ENCODE data around the gene MACROD2. TPM values are rescaled to one million over a fixed set of nuclear protein-coding genes. Genes with fewer than 3 reads are reported as not detected.

MACROD2 gene
- total RNA-seq, 1 experiment from 2014 or later, result 3.1 TPM

DNA sequence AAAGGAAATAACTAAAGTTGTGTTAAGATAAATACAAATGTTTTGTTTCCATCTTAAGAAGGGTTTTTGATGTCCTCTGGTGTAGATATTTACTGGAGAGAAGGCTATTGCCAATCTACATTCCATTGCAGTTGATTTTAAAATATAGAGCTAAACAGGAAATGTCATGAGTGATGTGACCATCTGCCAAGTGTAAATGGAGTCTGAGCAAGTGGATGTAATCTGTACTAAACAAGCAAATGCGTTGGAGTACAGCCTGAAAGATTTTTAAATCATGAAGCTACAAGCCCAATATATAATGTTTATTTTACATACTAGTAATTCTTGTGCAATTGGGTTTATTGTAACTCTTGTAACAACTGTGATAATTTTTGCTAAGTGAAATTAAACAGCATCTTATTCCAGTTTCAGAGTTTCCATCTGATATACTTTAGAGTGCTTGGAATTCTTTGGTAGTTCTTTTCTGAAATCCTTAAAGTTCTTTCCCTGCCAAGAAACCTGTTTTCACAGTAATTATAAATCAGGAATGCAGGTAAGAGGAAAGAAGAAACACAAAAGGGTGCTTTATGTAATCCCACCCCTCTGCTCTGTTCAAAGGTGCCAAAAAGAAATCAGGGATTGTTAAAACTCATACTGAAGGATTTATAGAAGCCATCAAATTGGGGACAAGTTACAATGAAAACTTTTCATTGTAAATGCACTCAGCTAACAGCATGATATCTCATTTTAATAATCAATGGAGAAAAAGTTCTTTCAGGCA lies 389.3 kb downstream of the MACROD2 start:
- intact Hi-C loops (cut with micrococcal nuclease), result no loop called here
- POLR2A ChIA-PET, result interaction anchor here (0.5 to 1.3 kb wide), 5 partner anchors 10 to 202 kb away, joined by 3 to 4 read pairs (median 3); no protein-coding TSS in a partner anchor
- no TSS peak for BruUV-seq (replicated peaks)
- Mint-ChIP-seq H3K27ac (ENCODE audit: low read depth, unreplicated experiment) (no peak overlapping the region), H3K27me3 (ENCODE audit: insufficient read depth, unreplicated experiment) (no peaks in the 10 kb centered on the region), H3K36me3 (ENCODE audit: insufficient read depth, unreplicated experiment) (no peaks in the 10 kb centered on the region), H3K9me3 (ENCODE audit: unreplicated experiment) (peaks cover 7% of the 10 kb centered on the region), H3K4me3 (ENCODE audit: unreplicated experiment) (no peak overlapping the region), H3K4me1 (ENCODE audit: insufficient read depth, unreplicated experiment) (peaks cover 5% of the 10 kb centered on the region)
- DNase-seq (ENCODE audit: unreplicated experiment), result peak; percentile 26
- CTCF ChIA-PET, result interaction anchor here (1.2 kb wide), 1 partner anchor 1183 kb away, joined by 3 read pairs; no protein-coding TSS in a partner anchor
- TF ChIP-seq, protein P1, sequence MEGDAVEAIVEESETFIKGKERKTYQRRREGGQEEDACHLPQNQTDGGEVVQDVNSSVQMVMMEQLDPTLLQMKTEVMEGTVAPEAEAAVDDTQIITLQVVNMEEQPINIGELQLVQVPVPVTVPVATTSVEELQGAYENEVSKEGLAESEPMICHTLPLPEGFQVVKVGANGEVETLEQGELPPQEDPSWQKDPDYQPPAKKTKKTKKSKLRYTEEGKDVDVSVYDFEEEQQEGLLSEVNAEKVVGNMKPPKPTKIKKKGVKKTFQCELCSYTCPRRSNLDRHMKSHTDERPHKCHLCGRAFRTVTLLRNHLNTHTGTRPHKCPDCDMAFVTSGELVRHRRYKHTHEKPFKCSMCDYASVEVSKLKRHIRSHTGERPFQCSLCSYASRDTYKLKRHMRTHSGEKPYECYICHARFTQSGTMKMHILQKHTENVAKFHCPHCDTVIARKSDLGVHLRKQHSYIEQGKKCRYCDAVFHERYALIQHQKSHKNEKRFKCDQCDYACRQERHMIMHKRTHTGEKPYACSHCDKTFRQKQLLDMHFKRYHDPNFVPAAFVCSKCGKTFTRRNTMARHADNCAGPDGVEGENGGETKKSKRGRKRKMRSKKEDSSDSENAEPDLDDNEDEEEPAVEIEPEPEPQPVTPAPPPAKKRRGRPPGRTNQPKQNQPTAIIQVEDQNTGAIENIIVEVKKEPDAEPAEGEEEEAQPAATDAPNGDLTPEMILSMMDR (IDR thresholded peaks at IDR 0.05; ENCODE audit: unreplicated experiment), result no peak

DNA sequence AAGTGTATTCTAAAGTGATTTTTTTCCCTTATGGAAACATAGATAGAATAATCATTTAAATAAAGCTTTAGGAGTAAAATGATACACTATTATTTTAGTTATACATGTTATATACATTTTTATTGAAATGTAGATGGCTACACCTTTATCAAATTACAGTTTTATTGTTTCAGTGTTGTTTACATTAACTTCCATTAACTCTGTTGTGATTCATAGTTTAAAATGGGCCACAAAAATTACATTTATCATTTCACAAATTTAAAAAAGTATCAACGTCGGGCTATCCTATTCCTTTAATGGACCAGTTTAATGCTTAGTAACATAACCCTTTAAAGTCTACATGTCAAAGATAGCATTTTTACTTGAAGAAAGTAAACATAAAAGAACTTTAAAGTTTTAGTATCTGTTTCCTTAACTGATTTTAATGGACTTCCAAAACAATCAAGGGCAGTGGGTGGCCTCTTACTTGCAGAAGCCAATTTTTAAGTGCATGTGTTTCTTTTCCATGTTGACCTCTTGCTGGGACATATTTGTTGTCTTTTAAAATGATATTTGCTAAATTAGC lies 389.9 kb downstream of the MACROD2 start:
- intact Hi-C loops (cut with micrococcal nuclease), result no loop called here
- no peaks in the 10 kb centered on the region for H3K36me3 Mint-ChIP-seq (ENCODE audit: insufficient read depth, unreplicated experiment)
- no peaks in the 10 kb centered on the region for H3K27me3 Mint-ChIP-seq (ENCODE audit: insufficient read depth, unreplicated experiment)
- no peak for DNase-seq (ENCODE audit: unreplicated experiment)
- ChIA-PET CTCF (interaction anchor here (0.6 to 1.2 kb wide), 2 partner anchors 202 to 1183 kb away, joined by 3 to 4 read pairs; no protein-coding TSS in a partner anchor), POLR2A (interaction anchor here (0.6 to 1.3 kb wide), 6 partner anchors 10 to 568 kb away, joined by 3 to 4 read pairs (median 3); no protein-coding TSS in a partner anchor)
- peaks cover 5% of the 10 kb centered on the region for H3K4me1 Mint-ChIP-seq (ENCODE audit: insufficient read depth, unreplicated experiment)
- H3K9me3 Mint-ChIP-seq (ENCODE audit: unreplicated experiment), result peaks cover 7% of the 10 kb centered on the region
- TF ChIP-seq, protein P1 (IDR thresholded peaks at IDR 0.05; ENCODE audit: unreplicated experiment), result no peak
- BruUV-seq (replicated peaks), result no TSS peak
- H3K27ac Mint-ChIP-seq (ENCODE audit: low read depth, unreplicated experiment), result no peak overlapping the region
- H3K4me3 Mint-ChIP-seq (ENCODE audit: unreplicated experiment), result no peak overlapping the region

- ChIA-PET CTCF (no interaction called here), POLR2A (no interaction called here)
- no peaks in the 10 kb centered on the region for H3K36me3 Mint-ChIP-seq (ENCODE audit: insufficient read depth, unreplicated experiment)
- intact Hi-C loops (cut with micrococcal nuclease), result no loop called here
- peaks cover 7% of the 10 kb centered on the region for H3K9me3 Mint-ChIP-seq (ENCODE audit: unreplicated experiment)
- no peak for DNase-seq (ENCODE audit: unreplicated experiment)
- H3K4me3 Mint-ChIP-seq (ENCODE audit: unreplicated experiment), result no peak overlapping the region
- no TSS peak for BruUV-seq (replicated peaks)
- peaks cover 5% of the 10 kb centered on the region for H3K4me1 Mint-ChIP-seq (ENCODE audit: insufficient read depth, unreplicated experiment)
- no peaks in the 10 kb centered on the region for H3K27me3 Mint-ChIP-seq (ENCODE audit: insufficient read depth, unreplicated experiment)
- TF ChIP-seq, protein P1 (IDR thresholded peaks at IDR 0.05; ENCODE audit: unreplicated experiment), result no peak
- H3K27ac Mint-ChIP-seq (ENCODE audit: low read depth, unreplicated experiment), result no peak overlapping the region
Observed at GRCh38 chr20:14386726-14387125, 391.4 kb downstream of the MACROD2 start.

- TF ChIP-seq, protein P1 (IDR thresholded peaks at IDR 0.05; ENCODE audit: unreplicated experiment), result no peak
- no peak for DNase-seq (ENCODE audit: unreplicated experiment)
- Mint-ChIP-seq H3K9me3 (ENCODE audit: unreplicated experiment) (no peaks in the 10 kb centered on the region), H3K4me1 (ENCODE audit: insufficient read depth, unreplicated experiment) (peaks cover 7% of the 10 kb centered on the region), H3K36me3 (ENCODE audit: insufficient read depth, unreplicated experiment) (no peaks in the 10 kb centered on the region), H3K4me3 (ENCODE audit: unreplicated experiment) (no peak overlapping the region), H3K27ac (ENCODE audit: low read depth, unreplicated experiment) (no peak overlapping the region), H3K27me3 (ENCODE audit: insufficient read depth, unreplicated experiment) (no peaks in the 10 kb centered on the region)
- CTCF ChIA-PET, result interaction anchor here (0.9 to 1.0 kb wide), 2 partner anchors 14 to 64 kb away, joined by 3 read pairs; partner anchors contain the start of gene FLRT3
- no TSS peak for BruUV-seq (replicated peaks)
- POLR2A ChIA-PET, result interaction anchor here (0.8 to 1.5 kb wide), 4 partner anchors 10 to 81 kb away, joined by 3 to 4 read pairs (median 4); no protein-coding TSS in a partner anchor
- intact Hi-C loops (cut with micrococcal nuclease), result no loop called here
Observed at GRCh38 chr20:14401479-14402138, 406.3 kb downstream of the MACROD2 start.

Measured in MCF 10A (cell line).